GM12864 (cell line): ENCODE data around the gene RCE1.

Experiments
- DNase-seq: peaks from one replicate; pipeline ENCODE4 v3.0.0-alpha.2; 2011; ENCODE audit warnings: low read depth
- H3K4me3 ChIP-seq: 2 replicates; pipeline ENCODE4 v1.5.1; 2011; ENCODE audit warnings: mild to moderate bottlenecking, low read depth, low read length, control low read depth
- TF ChIP-seq, protein P1 (sequence below): IDR thresholded peaks from 2 replicates; pipeline ENCODE4 v1.5.1; 2011; ENCODE audit warnings: low read depth, mild to moderate bottlenecking, moderate library complexity, low read length, control low read depth, inconsistent platforms; ENCODE audit errors: missing control alignments

Gene RCE1

DNA sequence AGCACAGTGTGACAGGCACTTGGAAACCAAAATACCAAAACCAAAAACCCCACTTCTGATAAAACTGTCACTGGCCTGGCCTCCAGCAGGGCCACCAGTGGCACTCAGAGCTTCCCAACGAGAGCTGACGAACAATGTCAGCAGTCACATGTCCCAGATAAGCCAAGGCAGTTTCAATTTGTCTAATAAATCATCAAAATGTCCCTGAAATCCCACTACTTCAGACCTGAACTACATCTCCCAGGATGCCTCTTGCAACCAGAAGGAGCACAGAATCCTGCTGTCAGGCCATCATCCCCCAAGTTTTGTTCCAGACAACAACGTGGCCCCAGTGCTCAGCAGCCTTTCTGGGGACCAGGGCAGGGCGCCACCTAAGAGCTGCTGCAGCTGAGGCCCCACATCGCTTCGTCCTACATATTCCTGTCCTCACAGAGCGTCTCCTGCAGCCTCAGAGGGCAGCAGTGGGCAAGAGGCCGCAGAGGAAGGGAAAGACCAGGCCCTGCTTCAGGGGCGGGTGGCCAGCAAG is 38.7 kb downstream of the RCE1 start:
- H3K4me3 ChIP-seq, result no peak overlapping the region
- TF ChIP-seq, protein P1, sequence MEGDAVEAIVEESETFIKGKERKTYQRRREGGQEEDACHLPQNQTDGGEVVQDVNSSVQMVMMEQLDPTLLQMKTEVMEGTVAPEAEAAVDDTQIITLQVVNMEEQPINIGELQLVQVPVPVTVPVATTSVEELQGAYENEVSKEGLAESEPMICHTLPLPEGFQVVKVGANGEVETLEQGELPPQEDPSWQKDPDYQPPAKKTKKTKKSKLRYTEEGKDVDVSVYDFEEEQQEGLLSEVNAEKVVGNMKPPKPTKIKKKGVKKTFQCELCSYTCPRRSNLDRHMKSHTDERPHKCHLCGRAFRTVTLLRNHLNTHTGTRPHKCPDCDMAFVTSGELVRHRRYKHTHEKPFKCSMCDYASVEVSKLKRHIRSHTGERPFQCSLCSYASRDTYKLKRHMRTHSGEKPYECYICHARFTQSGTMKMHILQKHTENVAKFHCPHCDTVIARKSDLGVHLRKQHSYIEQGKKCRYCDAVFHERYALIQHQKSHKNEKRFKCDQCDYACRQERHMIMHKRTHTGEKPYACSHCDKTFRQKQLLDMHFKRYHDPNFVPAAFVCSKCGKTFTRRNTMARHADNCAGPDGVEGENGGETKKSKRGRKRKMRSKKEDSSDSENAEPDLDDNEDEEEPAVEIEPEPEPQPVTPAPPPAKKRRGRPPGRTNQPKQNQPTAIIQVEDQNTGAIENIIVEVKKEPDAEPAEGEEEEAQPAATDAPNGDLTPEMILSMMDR, result no peak
- DNase-seq, result no peak

DNA sequence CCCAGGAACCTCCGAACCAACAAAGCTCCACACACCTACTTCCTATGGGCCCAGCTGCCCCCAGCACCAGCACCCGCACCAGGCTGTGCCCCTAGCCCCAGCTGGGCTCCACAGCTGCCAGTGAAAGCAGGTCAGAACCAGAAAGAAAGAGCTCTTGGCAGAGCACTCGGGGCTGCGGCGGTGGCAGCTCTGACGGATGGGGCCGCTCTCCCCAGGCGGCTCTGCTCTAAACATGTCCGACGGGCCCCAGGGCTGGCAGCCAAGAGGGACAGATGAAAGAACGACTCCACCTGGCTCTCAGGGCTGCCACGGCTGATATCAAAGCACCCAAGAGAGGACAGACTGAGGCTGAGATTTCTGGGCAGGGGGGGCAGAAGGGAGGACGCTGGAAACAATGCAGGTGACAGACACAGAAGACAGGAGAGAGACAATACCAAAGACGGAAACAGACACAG is 39.3 kb downstream of the RCE1 start:
- TF ChIP-seq, protein P1, result no peak
- no peak for DNase-seq

DNA sequence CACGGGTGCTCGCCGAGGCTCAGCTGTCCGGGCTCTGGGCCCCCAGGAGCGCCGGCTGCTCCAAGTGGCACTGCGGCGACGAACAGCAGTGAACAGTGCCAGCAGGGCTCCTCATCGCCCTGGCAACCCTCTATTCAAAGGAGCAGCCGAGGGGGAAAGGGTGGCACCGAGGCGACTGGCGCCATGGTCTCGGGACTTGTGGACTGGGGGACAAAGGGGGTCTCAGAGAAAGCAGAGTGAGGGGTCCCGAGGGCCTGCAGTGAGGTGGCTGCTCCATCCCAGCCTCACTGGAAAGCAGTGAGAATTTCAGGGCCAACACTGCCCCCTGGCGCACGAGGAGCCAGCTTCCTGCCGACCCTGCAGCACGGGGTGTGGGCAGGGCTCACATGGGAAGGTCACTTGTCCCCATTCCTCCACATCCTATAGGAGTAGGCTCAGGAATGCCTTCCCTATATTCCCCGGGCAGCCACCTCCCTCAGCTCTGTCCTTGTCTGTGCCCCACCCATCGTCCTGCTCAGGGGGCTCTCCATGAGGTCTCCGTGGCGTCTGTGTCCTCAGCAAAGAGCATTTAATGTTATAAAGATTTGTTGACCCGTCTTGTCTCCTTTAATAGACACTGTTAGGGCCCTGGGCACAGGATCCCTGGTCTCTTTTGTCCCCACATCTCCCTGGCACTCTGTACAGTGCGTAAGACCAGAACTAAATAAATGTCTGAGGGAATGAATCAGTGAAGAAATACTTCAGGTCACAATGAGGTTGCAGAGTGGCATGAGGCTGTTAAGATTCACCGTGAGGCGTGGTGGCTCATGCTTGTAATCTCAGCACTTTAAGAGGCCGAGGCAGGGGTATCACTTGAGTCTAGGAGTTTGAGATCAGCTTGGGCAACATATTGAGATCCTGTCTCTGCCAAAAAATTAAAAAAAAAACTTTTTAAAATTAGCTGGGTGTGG is 40.0 kb downstream of the RCE1 start:
- peak; percentile 18 for DNase-seq
- TF ChIP-seq, protein P1, result peak; percentile 84
- no peak overlapping the region for H3K4me3 ChIP-seq

More for the DNA sequence above, 39.3 kb downstream of the RCE1 start:
- H3K4me3 ChIP-seq, result no peak overlapping the region

DNA sequence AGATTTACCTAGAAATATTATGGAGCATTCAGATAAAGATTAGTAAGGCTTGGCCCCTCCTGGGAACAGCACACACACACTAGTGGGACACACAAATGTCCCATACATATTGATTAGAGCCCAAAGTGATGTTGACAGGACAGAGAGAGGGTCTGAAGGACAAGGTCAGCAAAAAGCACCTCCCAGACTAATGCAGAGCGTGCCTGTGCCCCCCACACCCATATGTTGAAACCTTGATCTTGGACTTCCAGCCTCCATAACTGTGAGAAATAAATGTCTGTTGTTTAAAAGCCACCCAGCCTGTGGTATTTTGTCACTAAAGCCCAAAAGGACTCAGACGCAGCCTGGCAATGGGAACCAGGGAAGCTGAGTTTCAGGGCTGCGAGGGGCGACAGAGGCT is 41.2 kb downstream of the RCE1 start:
- DNase-seq, result no peak
- TF ChIP-seq, protein P1, result no peak
- H3K4me3 ChIP-seq, result no peak overlapping the region

DNA sequence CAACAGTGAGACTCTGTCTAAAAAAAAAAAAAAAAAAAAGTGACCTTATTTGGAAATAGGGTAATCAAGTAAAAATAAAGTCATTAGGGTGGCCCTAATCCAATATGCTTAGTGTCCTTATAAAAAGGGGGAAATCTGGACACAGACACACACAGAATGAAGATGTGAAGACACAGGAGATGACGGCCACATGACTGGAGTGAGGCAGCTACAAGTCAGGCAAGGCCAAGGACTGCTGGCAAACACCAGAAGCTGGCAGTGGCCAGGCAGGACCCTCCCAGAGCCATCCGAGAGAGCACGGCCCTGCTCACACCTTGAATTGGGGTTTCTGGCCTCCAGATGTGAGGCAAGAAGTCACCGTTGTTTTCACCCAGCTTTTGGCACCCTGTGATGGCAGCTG is 42.2 kb downstream of the RCE1 start:
- H3K4me3 ChIP-seq, result no peak overlapping the region
- DNase-seq, result no peak
- TF ChIP-seq, protein P1, result no peak

DNA sequence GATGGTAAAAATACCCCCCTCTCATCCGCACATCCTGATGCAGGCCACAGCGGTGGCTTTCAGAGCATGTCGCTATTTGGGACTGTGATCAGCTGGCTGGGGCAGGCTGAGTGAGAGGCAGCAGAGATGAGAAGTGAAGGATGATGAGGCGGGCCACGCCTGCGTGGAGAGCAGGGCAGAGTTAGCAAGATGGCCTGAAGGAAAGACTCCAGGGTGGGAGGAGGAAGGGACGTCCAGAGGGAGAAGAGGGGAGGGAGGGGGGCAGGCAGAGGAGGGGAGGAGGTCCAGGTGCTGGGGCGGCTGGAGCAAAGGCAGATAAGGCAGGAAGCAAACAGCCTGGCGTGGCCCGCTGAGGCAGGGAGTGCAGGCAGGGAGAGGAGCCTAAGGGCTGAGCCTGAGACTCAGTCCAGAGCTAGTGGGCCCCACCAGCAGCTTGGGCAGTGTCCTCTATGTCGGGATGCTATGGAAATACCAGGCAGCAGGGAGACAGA is 42.8 kb downstream of the RCE1 start:
- TF ChIP-seq, protein P1, result no peak
- no peak for DNase-seq
- no peak overlapping the region for H3K4me3 ChIP-seq
